Mesenteric fat pad (tissue), 1 donor: Measurements from ENCODE around the gene IER5L. TPM values are rescaled to one million over a fixed set of nuclear protein-coding genes. Genes with fewer than 3 reads are reported as not detected.
A peak's percentile ranks its signal among the peaks of the same experiment; 100 is the strongest.

Experiments used
- DNase-seq: peaks from one replicate; pipeline ENCODE4 v3.0.0-alpha.2; 2020; ENCODE audit warnings: low spot score
- long read RNA-seq: library from polyadenylated mRNA; unstranded; transcript quantifications from one replicate; pipeline ENCODE4 v2.0.0, GENCODE V29; 2020
- total RNA-seq: library from RNA; stranded (reverse); fragmentation: NEBNext Ultra II Directional; extraction: Animal tissue kit (Norgen Biotek cat#: 25700); gene quantifications from one replicate; pipeline ENCODE4 v1.2.1, GENCODE V29; 2021
- donor health status: DM: yes; HTN: yes; CAD: no.

The IER5L gene
- total RNA-seq, result 13.8 TPM
- long read RNA-seq, result 0 reads

DNA sequence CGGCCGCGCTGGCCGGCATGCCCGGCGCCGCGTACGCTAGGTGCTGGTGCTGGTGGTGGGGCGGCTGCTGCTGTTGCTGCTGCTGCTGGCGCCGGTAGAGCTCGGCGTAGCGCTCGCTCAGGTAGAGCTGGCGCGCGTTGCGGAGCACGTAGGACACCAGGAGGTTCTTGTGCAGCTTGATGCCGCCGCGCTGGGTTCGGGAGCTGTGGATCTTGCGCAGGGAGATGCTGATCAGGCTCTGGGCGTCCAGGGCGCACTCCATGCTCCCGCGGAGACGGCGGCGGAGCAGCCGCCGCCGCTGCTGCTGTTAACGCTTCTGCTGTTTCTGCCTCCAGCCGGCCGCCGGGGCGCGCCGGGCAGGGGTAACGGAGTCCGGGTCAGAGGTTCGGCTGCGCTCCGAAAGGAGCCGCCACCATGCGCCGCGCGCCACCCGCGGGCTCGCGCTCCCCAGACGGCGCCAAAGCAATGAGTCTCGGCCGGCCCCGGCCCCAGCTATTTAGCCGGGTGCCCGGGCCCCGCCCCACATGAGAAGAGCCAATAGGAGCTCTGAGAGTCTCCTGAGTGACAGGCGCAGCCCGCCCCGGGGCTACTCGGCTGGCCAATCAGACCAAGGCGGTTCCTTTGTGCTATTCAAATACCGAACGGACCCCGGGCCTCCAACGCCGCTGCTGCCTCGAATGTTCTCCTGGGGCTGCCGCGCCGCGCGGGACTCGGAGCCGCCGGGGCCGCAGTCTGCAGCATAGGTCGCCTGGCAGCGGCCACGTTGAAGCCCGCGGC is at the start of gene IER5L:
Gene IER5L (minus strand): TSS at position 471 of the 777 bp plus-strand sequence. CDS start 209 bp downstream, at position 262.
- DNase-seq, result peak; percentile 97

DNA sequence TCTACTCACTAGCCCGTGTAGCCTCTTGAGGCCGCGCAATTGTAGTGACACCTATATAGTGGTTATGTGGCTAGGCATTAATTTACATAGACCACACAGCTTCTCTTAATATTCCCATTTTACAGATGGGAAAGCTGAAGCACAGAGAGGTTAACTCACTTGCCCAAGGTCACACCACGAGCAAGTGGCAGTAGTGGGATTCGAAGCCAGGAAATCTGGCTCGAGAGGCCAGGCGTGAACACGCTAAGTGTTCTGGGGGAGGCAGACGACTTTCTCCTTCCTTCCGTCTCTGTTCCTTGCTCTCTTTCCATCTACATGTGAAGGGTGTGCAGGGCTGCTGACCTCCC is 49.8 kb upstream of the IER5L start:
- no peak for DNase-seq

DNA sequence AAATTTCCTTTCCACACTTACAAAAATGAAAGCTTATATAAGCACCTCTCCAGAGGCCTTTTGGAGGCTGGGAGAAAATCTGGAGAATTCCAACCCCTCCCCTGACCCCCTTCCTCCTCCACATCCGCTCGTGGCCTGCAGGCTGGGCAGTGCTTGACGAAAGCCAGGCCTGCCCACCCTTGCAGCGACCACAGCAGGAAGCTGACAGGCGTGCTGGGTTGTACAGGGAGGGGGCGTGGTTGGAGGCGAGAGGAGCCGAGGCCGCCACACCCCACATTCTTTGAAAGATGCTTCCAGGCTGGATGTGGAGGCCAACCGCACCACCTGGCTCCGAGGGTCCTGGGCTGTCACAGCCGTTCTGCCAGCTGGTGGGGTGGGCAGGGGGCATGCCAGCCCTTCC is 47.8 kb upstream of the IER5L start:
- DNase-seq, result no peak

DNA sequence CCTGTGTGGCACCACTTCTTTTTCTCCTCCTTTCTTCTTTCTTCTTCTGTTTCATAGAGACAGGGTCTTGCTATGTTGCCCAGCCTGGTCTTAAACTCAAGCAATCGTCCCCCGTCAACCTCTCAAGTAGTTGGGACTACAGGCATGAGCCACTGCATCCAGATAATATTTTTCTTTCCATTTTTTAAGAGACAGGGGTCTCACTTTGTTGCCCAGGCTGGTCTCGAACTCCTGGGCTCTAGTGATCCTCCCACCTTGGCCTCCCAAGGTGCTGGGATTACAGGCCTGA is 47.4 kb upstream of the IER5L start:
- no peak for DNase-seq

DNA sequence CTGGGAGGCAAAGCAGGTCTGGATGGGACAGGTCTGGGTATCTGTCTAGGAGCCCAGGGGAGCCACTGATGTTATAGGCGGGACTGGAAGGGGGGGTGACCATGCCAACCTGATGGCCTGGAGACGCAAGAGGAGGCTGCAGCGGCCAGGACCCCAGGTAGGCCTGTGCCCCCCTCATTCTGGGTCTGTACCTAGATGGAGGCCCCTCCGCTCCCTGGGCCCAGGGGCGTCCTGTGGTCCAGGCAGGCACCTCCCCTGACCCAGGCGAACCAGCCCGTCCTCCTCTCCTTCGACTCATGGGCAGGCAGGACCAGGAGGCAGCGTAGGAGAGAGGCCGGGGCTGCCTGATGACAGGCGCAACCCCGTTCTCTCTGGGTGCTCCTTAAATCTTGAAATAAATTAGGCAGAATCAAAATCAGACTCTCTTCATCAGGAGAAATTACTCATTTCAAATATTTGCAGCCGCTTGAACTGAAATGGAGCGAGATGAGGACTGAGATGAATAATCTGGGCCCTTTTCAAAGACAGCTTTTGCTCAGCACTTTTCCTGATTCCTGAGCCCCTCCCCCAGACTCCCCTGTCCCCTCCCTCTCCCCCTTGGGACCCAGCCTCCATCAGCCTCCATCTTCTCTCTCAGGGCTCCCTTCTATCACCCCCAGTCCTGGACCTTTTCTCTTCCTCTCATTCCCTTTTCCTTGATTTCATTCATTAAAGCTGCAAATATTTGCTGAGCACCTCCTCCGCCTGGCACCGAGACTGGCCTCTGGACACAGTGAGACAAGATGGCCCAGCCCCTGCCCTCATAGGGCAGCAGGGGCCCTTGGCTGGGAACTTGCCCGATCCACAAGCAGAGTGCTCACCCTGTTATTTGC is 46.8 kb upstream of the IER5L start:
- no peak for DNase-seq

DNA sequence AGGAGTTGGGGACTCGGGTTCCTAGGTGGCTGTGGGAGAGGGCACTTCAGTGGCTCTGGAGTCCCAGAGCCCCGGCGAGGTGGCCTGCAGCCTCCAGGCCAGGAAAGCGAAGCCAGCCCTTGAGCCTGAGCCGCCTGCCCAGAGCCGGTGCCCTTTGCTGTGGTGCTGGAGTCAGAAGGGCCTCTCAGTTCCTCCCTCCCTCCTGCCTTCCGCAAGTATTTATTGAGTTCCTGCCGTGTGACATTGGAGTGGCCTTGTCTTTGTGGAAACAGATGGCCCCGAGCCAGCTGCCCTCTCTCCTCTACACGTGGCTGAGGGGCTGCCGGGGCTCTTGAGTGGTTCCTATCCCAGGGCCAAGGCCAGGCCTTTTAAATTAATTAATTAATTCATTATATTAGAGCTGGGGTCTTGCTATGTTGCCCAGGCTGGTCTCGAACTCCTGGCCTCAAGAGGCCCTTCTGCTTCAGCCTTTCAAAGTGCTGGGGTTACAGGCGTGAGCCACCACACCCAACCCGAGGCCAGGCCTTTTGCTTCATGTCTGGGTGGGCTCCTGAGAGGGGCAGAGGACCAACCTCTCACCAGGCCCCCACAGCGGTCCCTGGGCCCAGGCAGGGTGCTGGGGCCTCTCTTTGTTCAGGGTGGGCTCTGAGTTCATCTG is 45.6 kb upstream of the IER5L start:
- no peak for DNase-seq

DNA sequence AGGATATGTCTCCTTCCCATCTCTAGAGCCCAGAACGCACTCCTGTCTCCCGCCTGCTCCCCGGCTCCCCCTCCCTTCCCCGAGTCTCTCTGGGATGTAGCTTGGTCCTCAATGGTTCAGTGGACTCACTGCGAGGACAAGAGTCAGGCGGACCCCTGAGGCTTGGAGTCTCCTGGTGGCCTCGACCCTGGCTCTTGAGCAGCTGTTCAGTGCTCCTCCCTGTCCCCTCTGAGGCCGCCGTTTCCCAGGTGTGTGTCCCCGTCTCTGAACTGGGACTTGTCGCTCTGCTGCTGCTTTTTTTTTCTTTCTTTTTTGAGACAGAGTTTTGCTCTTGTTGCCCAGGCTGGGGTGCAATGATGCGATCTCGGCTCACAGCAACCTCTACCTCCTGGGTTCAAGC is 44.8 kb upstream of the IER5L start:
- DNase-seq, result no peak

DNA sequence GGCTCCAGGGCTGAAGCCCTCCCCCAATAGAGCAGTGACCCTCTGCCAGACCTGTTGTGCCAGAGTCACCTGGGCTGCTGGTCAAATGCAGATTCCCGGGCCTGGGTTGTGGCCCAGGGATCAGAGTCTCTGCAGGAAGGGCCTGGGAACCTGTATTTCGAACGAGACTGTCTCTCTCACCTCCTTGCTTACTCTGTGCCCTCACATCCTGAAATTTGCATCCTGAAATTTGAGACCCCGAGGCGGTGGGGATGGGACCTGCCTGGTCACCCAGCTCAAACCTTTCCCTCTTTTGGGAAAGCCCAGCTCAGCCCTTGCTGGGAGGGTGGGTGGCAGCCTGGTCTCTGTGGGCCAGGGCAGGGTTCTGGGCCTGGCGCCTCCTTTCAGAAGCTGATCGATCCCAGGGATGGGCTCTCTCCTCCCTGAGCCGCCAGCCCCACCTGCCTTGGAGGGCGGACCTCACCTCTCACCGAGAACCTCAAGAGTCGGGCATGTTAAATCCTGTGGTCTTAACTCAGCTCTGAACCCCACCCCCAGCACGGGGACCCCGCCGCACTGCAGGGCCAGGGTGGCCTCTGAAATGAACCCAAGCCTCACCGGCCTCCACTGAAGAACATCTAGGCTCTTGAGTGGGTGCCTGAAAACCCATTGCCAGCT is 44.0 kb upstream of the IER5L start:
- no peak for DNase-seq

DNA sequence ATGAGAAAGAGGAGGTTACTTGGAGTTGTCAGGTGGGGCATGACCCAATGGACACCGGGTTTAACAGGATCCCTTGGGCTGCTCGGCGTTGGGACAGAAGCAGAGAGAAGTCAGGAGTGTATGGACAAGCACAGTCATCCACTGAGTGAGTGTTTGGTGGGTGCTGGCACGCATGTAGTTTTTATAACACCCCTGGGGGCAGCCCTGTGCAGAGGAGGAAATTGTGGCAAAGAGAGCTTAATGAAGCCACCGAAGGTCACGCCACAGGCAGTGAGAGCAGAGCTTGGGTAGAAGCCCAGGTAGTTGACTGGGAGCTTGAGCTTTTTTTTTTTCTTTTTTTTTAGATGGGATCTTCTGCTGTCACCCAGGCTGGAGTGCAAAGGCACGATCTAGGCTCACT is 43.2 kb upstream of the IER5L start:
- no peak for DNase-seq

DNA sequence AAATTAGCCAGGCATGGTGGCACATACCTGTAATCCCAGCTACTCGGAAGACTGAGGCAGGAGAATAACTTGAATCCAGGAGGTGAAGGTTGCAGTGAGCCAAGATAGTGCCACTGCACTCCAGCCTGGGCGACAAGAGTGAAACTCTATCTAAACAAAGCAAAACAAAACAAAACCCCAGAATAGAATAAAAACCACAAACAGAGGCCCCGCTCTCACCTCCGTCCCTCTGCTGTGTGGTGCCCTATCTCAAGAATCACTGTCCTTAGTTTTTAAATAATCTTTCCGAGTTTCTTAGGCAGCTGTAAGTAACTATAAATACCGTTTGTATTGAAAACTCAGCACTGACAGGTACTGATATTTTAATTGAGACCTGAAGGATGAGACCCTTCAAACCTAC is 42.7 kb upstream of the IER5L start:
- DNase-seq, result no peak

DNA sequence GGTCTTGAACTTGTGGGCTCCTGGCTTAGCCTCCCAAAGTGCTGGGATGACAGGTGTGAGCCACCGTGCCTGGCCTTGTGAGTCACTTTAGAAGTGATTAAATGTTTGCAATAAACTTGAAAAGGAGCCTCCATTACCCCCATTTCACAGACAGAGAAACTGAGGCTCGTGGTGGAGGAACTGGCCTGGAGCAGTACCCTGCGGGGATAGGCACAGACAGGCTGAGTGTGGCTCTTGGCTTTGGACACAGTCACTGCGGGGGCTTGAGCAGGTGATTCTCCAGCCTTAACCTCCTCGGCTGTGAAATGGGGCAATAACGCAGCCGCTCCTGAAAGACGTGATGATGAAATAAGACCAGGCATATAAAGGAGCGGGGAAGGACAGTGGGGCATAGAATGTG is 40.9 kb upstream of the IER5L start:
- no peak for DNase-seq

DNA sequence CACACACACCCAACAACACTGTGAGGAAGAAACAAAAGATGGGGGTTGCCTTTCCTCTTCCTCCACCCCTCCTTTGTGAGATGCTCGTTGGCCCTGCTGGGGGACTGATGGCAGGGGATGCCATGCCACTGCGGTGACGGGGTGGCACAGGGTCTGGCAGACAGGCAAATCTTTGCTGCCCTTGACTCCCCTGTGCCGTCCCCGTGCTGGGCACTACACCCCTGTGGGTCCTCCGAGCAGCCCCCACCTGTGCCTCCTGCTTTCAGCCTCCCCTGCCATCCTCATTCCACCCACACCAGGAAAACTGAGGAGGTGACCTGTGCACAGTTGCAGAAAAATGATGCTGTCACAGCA is 40.2 kb upstream of the IER5L start:
- DNase-seq, result no peak

DNA sequence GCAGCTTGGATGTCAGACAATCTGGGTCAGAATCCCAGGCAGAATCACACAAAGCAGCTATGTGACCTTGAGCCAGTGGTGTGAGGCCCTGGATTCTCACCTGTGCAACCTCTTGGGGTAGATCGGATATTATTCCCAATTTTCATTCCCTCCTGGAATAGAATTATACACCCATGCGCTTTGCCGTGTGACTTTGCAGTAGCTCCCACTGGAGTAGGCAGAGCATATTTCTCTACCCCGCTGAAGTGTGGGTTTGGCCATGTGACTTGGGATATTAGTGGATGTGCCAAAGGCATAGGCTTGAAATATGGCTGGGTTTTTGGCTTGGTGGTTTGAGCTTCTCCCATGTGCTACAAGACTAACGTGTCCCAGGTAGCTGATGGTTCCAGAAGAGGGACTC is 35.5 kb upstream of the IER5L start:
- no peak for DNase-seq

DNA sequence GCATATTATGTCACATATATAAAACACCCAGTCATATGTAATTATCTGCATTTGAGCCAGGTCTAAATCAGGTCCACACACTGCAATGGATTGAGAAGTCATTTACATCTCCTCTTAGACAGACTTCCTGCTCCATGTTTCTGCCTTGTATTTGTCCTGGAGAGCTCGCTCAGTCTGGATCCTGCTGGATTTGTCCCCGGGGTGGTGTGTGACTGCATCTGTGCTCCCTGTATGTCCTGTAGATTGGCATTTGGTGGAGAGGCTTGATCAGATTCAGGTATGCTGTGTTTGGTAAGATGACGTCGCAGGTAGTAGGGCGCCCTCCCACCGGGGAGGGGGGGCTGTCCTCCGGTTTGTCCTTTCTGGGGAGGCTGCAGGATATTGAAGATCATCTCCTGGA is 33.6 kb upstream of the IER5L start:
- no peak for DNase-seq

DNA sequence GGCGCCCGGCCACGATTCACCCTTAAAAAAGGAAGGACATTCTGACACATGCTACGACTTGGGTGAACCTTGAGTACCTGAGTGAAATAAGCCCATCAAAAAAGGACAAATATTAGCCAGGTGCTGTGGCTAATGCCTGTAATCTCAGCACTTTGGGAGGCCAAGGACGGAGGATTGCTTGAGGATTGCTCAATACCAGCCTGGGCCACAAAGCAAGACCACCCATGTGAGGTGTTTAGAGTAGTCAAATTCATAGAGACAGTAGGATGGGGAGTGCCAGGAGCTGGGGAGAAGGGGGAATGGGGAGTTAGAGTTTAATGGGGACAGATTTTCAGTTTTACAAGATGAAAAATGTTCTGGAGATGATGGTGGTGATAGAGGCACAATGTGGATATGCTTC is 32.1 kb upstream of the IER5L start:
- DNase-seq, result no peak

DNA sequence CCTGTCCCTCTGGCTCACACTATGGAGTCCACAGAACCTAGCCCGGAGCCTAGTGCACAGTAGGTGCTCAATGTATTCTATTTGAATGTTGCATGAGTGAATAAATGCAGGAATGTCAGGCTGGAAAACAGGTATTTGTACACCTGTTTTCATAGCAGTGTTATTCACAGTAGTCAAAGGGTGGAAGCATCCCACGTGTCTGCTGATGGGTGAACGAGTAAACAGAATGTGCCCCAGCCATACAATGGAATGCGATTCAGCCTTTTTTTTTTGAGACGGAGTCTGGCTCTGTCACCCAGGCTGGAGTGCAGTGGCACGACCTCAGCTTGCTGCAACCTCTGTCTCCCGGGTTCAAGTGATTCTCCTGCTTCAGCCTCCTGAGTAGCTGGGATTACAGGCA is 31.5 kb upstream of the IER5L start:
- no peak for DNase-seq

DNA sequence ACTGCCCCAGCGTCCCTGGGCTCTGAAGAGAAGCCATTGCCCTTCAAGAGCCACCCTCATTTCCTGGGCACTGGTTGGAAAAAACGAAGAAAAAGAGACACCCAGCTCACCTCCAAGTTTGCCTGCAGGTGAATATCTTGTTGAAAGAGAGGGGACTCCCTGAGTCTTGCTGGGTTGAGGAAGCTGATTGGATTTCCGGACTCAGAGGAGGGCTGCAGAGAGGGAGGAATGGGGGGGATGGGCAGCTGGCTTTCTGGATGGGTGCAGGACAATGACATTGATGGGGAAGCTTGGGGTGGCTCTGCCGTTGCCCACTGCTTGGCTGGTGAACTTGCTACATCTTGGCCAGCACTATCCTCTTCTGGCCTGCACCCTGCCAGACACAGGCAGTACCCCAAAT is 31.0 kb upstream of the IER5L start:
- no peak for DNase-seq

DNA sequence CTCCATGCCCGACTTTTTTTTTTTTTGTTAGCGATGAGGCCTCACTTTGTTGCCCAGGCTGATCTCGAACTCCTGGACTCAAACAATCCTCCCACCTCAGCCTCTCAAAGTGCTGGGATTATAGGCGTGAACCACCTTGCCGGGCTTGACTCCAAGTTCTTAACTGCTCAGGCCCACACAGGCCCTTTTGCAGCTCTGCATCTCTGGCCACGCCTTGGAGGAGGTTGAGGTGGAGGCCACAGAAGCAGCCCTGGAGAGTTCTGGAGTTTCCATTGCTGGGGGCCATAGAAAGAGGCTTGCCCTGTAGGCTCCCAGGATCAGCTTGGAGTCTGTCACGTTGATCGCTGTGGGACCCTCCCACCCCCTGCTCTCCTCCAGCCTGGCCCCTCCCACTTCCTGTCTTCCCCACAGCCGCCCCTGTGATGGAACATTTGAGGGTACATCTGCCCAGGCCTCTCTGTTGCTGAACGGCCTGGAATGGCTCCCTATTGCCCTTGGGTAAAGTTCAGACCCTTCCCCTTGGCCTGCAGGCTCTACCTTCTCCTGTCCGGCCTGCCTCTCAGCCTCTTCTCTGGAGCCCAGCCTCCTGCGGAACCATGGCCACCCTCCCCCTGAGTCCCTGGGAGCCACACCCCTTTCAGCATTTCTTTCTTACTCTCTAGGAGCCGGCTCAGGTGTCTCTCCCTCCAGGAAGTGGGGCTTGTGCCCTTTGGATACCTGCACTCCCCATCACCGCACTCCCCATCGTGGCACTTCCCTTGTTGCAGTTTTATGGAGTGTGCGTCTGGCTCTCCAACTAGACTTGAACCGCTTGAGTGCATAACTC is 30.4 kb upstream of the IER5L start:
- no peak for DNase-seq

DNA sequence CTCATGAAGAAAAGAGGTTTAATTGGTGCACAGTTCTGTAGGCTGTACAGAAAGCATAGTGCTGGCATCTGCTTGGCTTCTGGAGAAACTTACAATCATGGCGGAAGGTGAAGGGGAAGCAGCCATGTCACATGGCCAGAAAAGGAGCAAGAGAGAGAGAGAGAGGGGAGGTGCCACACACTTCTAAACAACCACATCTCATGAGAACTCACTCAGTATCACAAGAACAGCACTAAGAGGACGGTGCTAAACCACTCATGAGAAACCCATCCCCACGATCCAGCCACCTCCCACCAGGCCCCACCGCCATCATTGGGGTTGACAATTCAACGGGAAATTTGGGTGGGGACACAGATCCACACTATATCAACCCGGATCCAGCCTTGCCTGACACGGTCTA is 28.8 kb upstream of the IER5L start:
- DNase-seq, result no peak

DNA sequence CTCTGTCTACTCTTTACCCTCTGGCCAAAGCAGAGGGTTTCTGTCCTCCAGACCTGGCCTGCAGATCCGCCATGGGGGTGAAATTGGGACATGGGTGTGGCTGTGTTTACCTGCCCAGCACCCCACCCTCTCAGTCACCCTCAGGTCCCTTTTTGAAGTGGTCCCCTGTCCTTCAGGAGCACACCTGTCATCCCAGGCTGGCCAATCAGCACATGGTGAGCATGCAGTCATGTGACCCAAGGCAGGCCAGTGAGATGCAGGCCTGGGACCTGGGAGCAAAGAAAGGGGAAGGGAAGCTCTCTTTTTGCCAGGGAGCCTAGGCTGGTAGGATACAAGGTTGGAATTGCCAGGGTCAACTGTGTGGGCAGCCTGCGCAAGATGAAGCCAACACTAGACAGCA is 28.3 kb upstream of the IER5L start:
- no peak for DNase-seq

DNA sequence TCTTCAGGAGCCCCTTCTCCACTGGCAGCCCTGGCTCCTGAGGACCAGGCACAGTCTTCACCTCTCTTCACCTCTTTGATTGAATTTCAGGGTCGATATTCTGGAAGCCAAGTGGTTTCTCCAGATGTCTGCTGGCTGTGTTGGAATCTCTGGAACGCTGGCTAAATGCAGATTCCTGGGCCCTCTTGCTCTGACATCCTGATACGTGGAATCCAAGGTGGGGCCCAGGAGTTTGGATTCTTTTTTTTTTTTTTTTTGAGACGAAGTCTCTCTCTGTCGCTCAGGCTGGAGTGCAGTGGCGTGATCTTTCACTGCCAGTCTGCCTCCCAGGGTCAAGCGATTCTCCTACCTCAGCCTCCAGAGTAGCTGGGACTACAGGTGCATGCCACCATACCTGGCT is 26.8 kb upstream of the IER5L start:
- DNase-seq, result no peak
